WTC11 (cell line): ENCODE results near the gene CARS1. TPM values are rescaled to one million over a fixed set of nuclear protein-coding genes. Genes with fewer than 3 reads are reported as not detected.

ENCODE experiments used
- ATAC-seq: fragments of 200-7000 bp; cut with Tn5 transposase; 2 replicates; pipeline ENCODE4 v1.10.0; 2021; ENCODE audit warnings: mild to moderate bottlenecking, moderate library complexity
- CTCF ChIA-PET: fragments of 300-600 bp; sonication (Branson Sonifier 250); formaldehyde crosslinking; loops from one replicate; lab custom pipeline; 2021; ENCODE audit warnings: antibody characterized with exemption; lab: Charles Lee
- POLR2A ChIA-PET: fragments of 350-600 bp; sonication (Branson Sonifier 250); formaldehyde crosslinking; loops from one replicate; lab custom pipeline; 2021; ENCODE audit warnings: antibody characterized with exemption; lab: Charles Lee
- DNase-seq: peaks from one replicate; pipeline ENCODE4 v3.0.0; 2021; ENCODE audit warnings: low spot score
- H3K27ac Mint-ChIP-seq: 2 replicates; pipeline ENCODE4 v1.8.0; 2021; ENCODE audit warnings: mixed read lengths
- H3K27me3 Mint-ChIP-seq: 2 replicates; pipeline ENCODE4 v1.8.0; 2021; ENCODE audit warnings: low read depth, mild to moderate bottlenecking, moderate library complexity, mixed read lengths
- H3K36me3 Mint-ChIP-seq: 2 replicates; pipeline ENCODE4 v1.8.0; 2021; ENCODE audit warnings: mixed read lengths
- H3K4me1 Mint-ChIP-seq: 2 replicates; pipeline ENCODE4 v1.8.0; 2022; ENCODE audit warnings: mixed read lengths
- H3K4me3 Mint-ChIP-seq: 2 replicates; pipeline ENCODE4 v1.8.0; 2021; ENCODE audit warnings: mild to moderate bottlenecking, moderate library complexity, mixed read lengths
- H3K9me3 Mint-ChIP-seq: 2 replicates; pipeline ENCODE4 v1.8.0; 2021; ENCODE audit warnings: mixed read lengths
- ARID4B ChIP-seq: sonication (generic); formaldehyde crosslinking; IDR thresholded peaks from 2 replicates; pipeline ENCODE4 v1.8.0; 2023; ENCODE audit warnings: missing genetic modification reagents, mild to moderate bottlenecking, borderline replicate concordance
- E2F5 ChIP-seq: sonication (generic); formaldehyde crosslinking; IDR thresholded peaks from 2 replicates; pipeline ENCODE4 v1.8.1; 2022; ENCODE audit warnings: mild to moderate bottlenecking, moderate library complexity, missing genetic modification reagents
- ESRRA ChIP-seq: sonication (generic); formaldehyde crosslinking; IDR thresholded peaks from 2 replicates; pipeline ENCODE4 v1.8.1; 2022; ENCODE audit warnings: mild to moderate bottlenecking, missing genetic modification reagents, borderline replicate concordance
- FOXJ3 ChIP-seq: sonication (generic); formaldehyde crosslinking; IDR thresholded peaks from 2 replicates; pipeline ENCODE4 v1.9.0; 2021; ENCODE audit warnings: missing genetic modification reagents, mild to moderate bottlenecking, borderline replicate concordance
- FOXP4 ChIP-seq: sonication (generic); formaldehyde crosslinking; IDR thresholded peaks from 2 replicates; pipeline ENCODE4 v1.8.0; 2022; ENCODE audit warnings: mild to moderate bottlenecking, missing genetic modification reagents
- GTF2I ChIP-seq: fragments of 250-450 bp; sonication (Bioruptor Pico); conservative IDR thresholded peaks from 2 replicates; pipeline ENCODE4 v1.4.0; 2021; ENCODE audit warnings: mild to moderate bottlenecking
- JAZF1 ChIP-seq: fragments of 250-450 bp; sonication (Bioruptor Pico); IDR thresholded peaks from 2 replicates; pipeline ENCODE4 v1.9.0; 2021; ENCODE audit warnings: moderate library complexity, mild to moderate bottlenecking, inconsistent platforms
- MLX ChIP-seq: sonication (generic); formaldehyde crosslinking; IDR thresholded peaks from 2 replicates; pipeline ENCODE4 v1.8.1; 2023; ENCODE audit warnings: mild to moderate bottlenecking, missing genetic modification reagents, moderate library complexity
- NFE2L1 ChIP-seq: sonication (generic); formaldehyde crosslinking; IDR thresholded peaks from 2 replicates; pipeline ENCODE4 v1.8.1; 2023; ENCODE audit warnings: missing genetic modification reagents
- NR1H2 ChIP-seq: sonication (generic); formaldehyde crosslinking; IDR thresholded peaks from 2 replicates; pipeline ENCODE4 v1.9.0; 2021; ENCODE audit warnings: mild to moderate bottlenecking, moderate library complexity, missing genetic modification reagents
- NR2C2 ChIP-seq: sonication (generic); formaldehyde crosslinking; IDR thresholded peaks from 2 replicates; pipeline ENCODE4 v1.8.0; 2022; ENCODE audit warnings: mild to moderate bottlenecking, missing genetic modification reagents
- SMAD4 ChIP-seq: sonication (generic); formaldehyde crosslinking; IDR thresholded peaks from 2 replicates; pipeline ENCODE4 v1.8.0; 2022; ENCODE audit warnings: mild to moderate bottlenecking, missing genetic modification reagents
- SOX15 ChIP-seq: fragments of 250-450 bp; sonication (Bioruptor Pico); IDR thresholded peaks from 2 replicates; pipeline ENCODE4 v1.9.0; 2021; ENCODE audit warnings: mild to moderate bottlenecking
- STAT6 ChIP-seq: sonication (generic); formaldehyde crosslinking; conservative IDR thresholded peaks from 2 replicates; pipeline ENCODE4 v1.8.1; 2023; ENCODE audit warnings: mild to moderate bottlenecking, low read depth, missing genetic modification reagents, moderate library complexity
- ZBTB43 ChIP-seq: sonication (generic); formaldehyde crosslinking; IDR thresholded peaks from 2 replicates; pipeline ENCODE4 v1.8.1; 2023; ENCODE audit warnings: mild to moderate bottlenecking, missing genetic modification reagents
- ZNF263 ChIP-seq: sonication (generic); formaldehyde crosslinking; IDR thresholded peaks from 2 replicates; pipeline ENCODE4 v1.8.1; 2022; ENCODE audit warnings: low read depth, mild to moderate bottlenecking, moderate library complexity, missing genetic modification reagents
- ZNF416 ChIP-seq: fragments of 250-450 bp; sonication (Bioruptor Pico); IDR thresholded peaks from 2 replicates; pipeline ENCODE4 v1.9.0; 2021; ENCODE audit warnings: mild to moderate bottlenecking, inconsistent platforms
- ZNF532 ChIP-seq: fragments of 250-450 bp; sonication (Bioruptor Pico); IDR thresholded peaks from 2 replicates; pipeline ENCODE4 v1.9.0; 2021; ENCODE audit warnings: mild to moderate bottlenecking, borderline replicate concordance
- total RNA-seq: library from RNA; stranded (reverse); gene quantifications from 3 replicates; pipeline ENCODE4 v1.2.3, GENCODE V29; 2021

Gene CARS1
- total RNA-seq, 1 experiment from 2014 or later: 92.0 TPM

- no peak for TF ChIP-seq JAZF1 (CRISPR knock-in tag)
- TF ChIP-seq ESRRA (CRISPR knock-in tag): no peak
- TF ChIP-seq E2F5 (CRISPR knock-in tag): no peak
- TF ChIP-seq MLX (CRISPR knock-in tag): no peak
- TF ChIP-seq STAT6 (CRISPR knock-in tag): no peak
- TF ChIP-seq ZBTB43 (CRISPR knock-in tag): no peak
Observed at GRCh38 chr11:3028813-3029212, 28.4 kb downstream of the CARS1 start (continued).

GRCh38 chr11:3026803-3027202 is 30.4 kb downstream of the CARS1 start:
- Mint-ChIP-seq H3K36me3 (peaks cover 58% of the 10 kb centered on the region), H3K27me3 (no peaks in the 10 kb centered on the region), H3K4me3 (no peak overlapping the region), H3K9me3 (no peaks in the 10 kb centered on the region), H3K4me1 (peaks cover 6% of the 10 kb centered on the region; the same call in 1 of the 2 replicates), H3K27ac (no peak overlapping the region)
- ChIA-PET POLR2A (no interaction called here), CTCF (interaction anchor here (1.4 to 1.5 kb wide), 2 partner anchors 11 to 65 kb away, joined by 4 to 6 read pairs; no protein-coding TSS in a partner anchor)
- DNase-seq (no peak), ATAC-seq (no peak)
- TF ChIP-seq JAZF1 (CRISPR knock-in tag) (no peak), GTF2I (no peak), FOXP4 (no peak), FOXJ3 (no peak), NR2C2 (CRISPR knock-in tag) (no peak), SMAD4 (CRISPR knock-in tag) (no peak), SOX15 (CRISPR knock-in tag) (no peak), ZNF532 (CRISPR knock-in tag) (no peak), ZNF416 (no peak), ARID4B (no peak), ZNF263 (CRISPR knock-in tag) (no peak), NR1H2 (CRISPR knock-in tag) (no peak), MLX (CRISPR knock-in tag) (no peak), NFE2L1 (no peak)
